Fibroblast of lung (primary cell): ENCODE results near the gene SEC23B. TPM values are rescaled to one million over a fixed set of nuclear protein-coding genes. Genes with fewer than 3 reads are reported as not detected.

Experiments
- DNase-seq, 2 donors: peaks; one replicate each; pipeline versions ENCODE4 v3.0.0 to v3.0.0-alpha.2; 2010; ENCODE audit warnings: low read depth in 2 of 2
- H2AFZ ChIP-seq: 2 replicates; pipeline ENCODE4 v1.5.1; 2012; ENCODE audit warnings: low read length, control low read depth, inconsistent platforms
- H3K27ac ChIP-seq: 2 replicates; pipeline ENCODE4 v1.5.1; 2011; ENCODE audit warnings: low read length, control low read depth; ENCODE audit not compliant: insufficient read depth
- H3K27me3 ChIP-seq: 2 replicates; pipeline ENCODE4 v1.5.1; 2011; ENCODE audit warnings: mild to moderate bottlenecking, low read length; ENCODE audit not compliant: control insufficient read depth, insufficient read depth
- H3K36me3 ChIP-seq: 2 replicates; pipeline ENCODE4 v1.5.1; 2011; ENCODE audit warnings: low read length; ENCODE audit not compliant: control insufficient read depth, insufficient read depth
- H3K4me1 ChIP-seq: 2 replicates; pipeline ENCODE4 v1.5.1; 2011; ENCODE audit warnings: low read length; ENCODE audit not compliant: control insufficient read depth, insufficient read depth; ENCODE audit errors: extremely low read depth
- H3K4me2 ChIP-seq: 2 replicates; pipeline ENCODE4 v1.5.1; 2011; ENCODE audit warnings: low read length, control low read depth; ENCODE audit not compliant: insufficient read depth; ENCODE audit errors: extremely low read depth
- H3K4me3 ChIP-seq, 4 experiments: fragments of 200-600 bp in 1 of 4; sonication (generic) in 1 of 4; replicated peaks in 1 of 4; 2 replicates each; pipeline ENCODE4 v1.5.1; 2011 to 2016; ENCODE audit warnings: low read length in 4 of 4, low read depth in 3 of 4, mild to moderate bottlenecking in 3 of 4, control low read depth in 2 of 4, inconsistent platforms in 1 of 4, mixed read lengths in 1 of 4; ENCODE audit not compliant: insufficient read depth in 1 of 4; ENCODE audit errors: control extremely low read depth in 1 of 4
- H3K79me2 ChIP-seq: 2 replicates; pipeline ENCODE4 v1.5.1; 2012; ENCODE audit warnings: mild to moderate bottlenecking, low read length, inconsistent platforms; ENCODE audit not compliant: control insufficient read depth, insufficient read depth
- H3K9ac ChIP-seq: 2 replicates; pipeline ENCODE4 v1.5.1; 2011; ENCODE audit warnings: mild to moderate bottlenecking, low read length, control low read depth; ENCODE audit not compliant: insufficient read depth
- H3K9me3 ChIP-seq: 2 replicates; pipeline ENCODE4 v1.5.1; 2012; ENCODE audit warnings: low read depth, low read length; ENCODE audit not compliant: control insufficient read depth, insufficient read depth
- H4K20me1 ChIP-seq: 2 replicates; pipeline ENCODE4 v1.5.1; 2011; ENCODE audit warnings: low read length; ENCODE audit not compliant: control insufficient read depth, insufficient read depth; ENCODE audit errors: extremely low read depth
- CTCF ChIP-seq, 2 donors: IDR thresholded peaks in 1 of 2; conservative IDR thresholded peaks in 1 of 2; 1 replicate in 1 of 2; 2 replicates in 1 of 2; pipeline ENCODE4 v1.5.1; 2011 to 2012; ENCODE audit warnings: low read length in 2 of 2, control low read depth in 1 of 2, inconsistent platforms in 1 of 2, low read depth in 1 of 2, mild to moderate bottlenecking in 1 of 2
- EZH2 ChIP-seq: IDR thresholded peaks from 2 replicates; pipeline ENCODE4 v1.5.1; 2012; ENCODE audit warnings: low read length, control low read depth, mild to moderate bottlenecking; ENCODE audit errors: missing control alignments
- polyA plus RNA-seq, 2 donors: library from polyadenylated mRNA; depleted of rRNA in 1 of 2; stranded (reverse) in 1 of 2; unstranded in 1 of 2; fragments of >200 nt; gene quantifications; 2 replicates each; pipeline ENCODE4 v1.2.1, GENCODE V29; 2011 to 2012; ENCODE audit warnings: missing spikeins in 1 of 2
- total RNA-seq: library from RNA; depleted of rRNA; stranded (reverse); fragments of >200 nt; gene quantifications from 2 replicates; pipeline ENCODE4 v1.2.1, GENCODE V29; 2014

SEC23B gene
- total and polyA plus RNA-seq, 2 donors (not counting 1 experiment from before 2014, with no cell fraction given): 51.0 to 52.0 TPM

- peak within 1 kb of the TSS; percentile 87 for H3K27ac ChIP-seq
- no peaks in the 10 kb centered on the region for H3K36me3 ChIP-seq
- no peaks in the 10 kb centered on the region for H4K20me1 ChIP-seq
- H3K79me2 ChIP-seq: peaks cover 6% of the 10 kb centered on the region
- H2AFZ ChIP-seq: peak within 1 kb of the TSS; percentile 91
- H3K9ac ChIP-seq: peak within 1 kb of the TSS; percentile 87
- no peaks in the 10 kb centered on the region for H3K4me1 ChIP-seq
- H3K9me3 ChIP-seq: no peaks in the 10 kb centered on the region
- TF ChIP-seq CTCF (conservative IDR thresholded peaks at IDR 0.05 in 1 of 2, IDR thresholded peaks at IDR 0.05 in 1 of 2; ENCODE audit: low read depth in 1 of 2, low read length in 2 of 2): peak; percentile 45 to 54
- no peak for TF ChIP-seq EZH2
- peak within 1 kb of the TSS; percentile 89 to 96 (median 94) for H3K4me3 ChIP-seq
- no peaks in the 10 kb centered on the region for H3K27me3 ChIP-seq
- DNase-seq: peak; percentile 77 to 89
- peak within 1 kb of the TSS; percentile 94 for H3K4me2 ChIP-seq
Observed at GRCh38 chr20:18587665-18588573, 80.2 kb downstream of the SEC23B start, which contains the start of gene DTD1. Gene DTD1 (plus strand): TSS chr20:18588054. CDS start chr20:18588073, 19 bp downstream.

- Histone ChIP-seq H3K36me3 (no peaks in the 10 kb centered on the region), H2AFZ (peak overlapping the region; percentile 91), H3K9me3 (no peaks in the 10 kb centered on the region), H3K4me3 (peak overlapping the region; percentile 89 to 96 (median 94)), H3K9ac (peak overlapping the region; percentile 87), H3K4me2 (peak overlapping the region; percentile 94), H3K79me2 (peaks cover 6% of the 10 kb centered on the region), H3K4me1 (no peaks in the 10 kb centered on the region), H4K20me1 (no peaks in the 10 kb centered on the region), H3K27ac (peak overlapping the region; percentile 87), H3K27me3 (no peaks in the 10 kb centered on the region)
- no peak for TF ChIP-seq EZH2
- TF ChIP-seq CTCF (conservative IDR thresholded peaks at IDR 0.05 in 1 of 2, IDR thresholded peaks at IDR 0.05 in 1 of 2; ENCODE audit: low read depth in 1 of 2, low read length in 2 of 2): no peak
- DNase-seq: no peak
Observed at GRCh38 chr20:18588574-18588933, 80.8 kb downstream of the SEC23B start.

GRCh38 chr20:18589941-18590674 lies 82.4 kb downstream of the SEC23B start:
- TF ChIP-seq CTCF (conservative IDR thresholded peaks at IDR 0.05 in 1 of 2, IDR thresholded peaks at IDR 0.05 in 1 of 2; ENCODE audit: low read depth in 1 of 2, low read length in 2 of 2): no peak
- TF ChIP-seq EZH2: no peak
- Histone ChIP-seq H3K4me3 (no peak overlapping the region), H3K9me3 (no peaks in the 10 kb centered on the region), H2AFZ (no peak overlapping the region), H3K4me2 (no peak overlapping the region), H4K20me1 (no peaks in the 10 kb centered on the region), H3K36me3 (no peaks in the 10 kb centered on the region), H3K79me2 (peaks cover 6% of the 10 kb centered on the region), H3K4me1 (no peaks in the 10 kb centered on the region), H3K27me3 (no peaks in the 10 kb centered on the region), H3K27ac (no peak overlapping the region), H3K9ac (no peak overlapping the region)
- no peak for DNase-seq
